GM21390 (cell line): Measurements from ENCODE around the gene ANKRD45.
"Not testable (repeated sequence)": the region's sequence is repeated elsewhere in the genome, so short reads cannot be mapped to it uniquely, and the experiment has no call there.

ENCODE experiments used
- ATAC-seq: cut with Tn5 transposase; IDR thresholded peaks from one replicate; pipeline ENCODE4 v1.9.1; 2021; ENCODE audit not compliant: unreplicated experiment

ANKRD45 gene

DNA sequence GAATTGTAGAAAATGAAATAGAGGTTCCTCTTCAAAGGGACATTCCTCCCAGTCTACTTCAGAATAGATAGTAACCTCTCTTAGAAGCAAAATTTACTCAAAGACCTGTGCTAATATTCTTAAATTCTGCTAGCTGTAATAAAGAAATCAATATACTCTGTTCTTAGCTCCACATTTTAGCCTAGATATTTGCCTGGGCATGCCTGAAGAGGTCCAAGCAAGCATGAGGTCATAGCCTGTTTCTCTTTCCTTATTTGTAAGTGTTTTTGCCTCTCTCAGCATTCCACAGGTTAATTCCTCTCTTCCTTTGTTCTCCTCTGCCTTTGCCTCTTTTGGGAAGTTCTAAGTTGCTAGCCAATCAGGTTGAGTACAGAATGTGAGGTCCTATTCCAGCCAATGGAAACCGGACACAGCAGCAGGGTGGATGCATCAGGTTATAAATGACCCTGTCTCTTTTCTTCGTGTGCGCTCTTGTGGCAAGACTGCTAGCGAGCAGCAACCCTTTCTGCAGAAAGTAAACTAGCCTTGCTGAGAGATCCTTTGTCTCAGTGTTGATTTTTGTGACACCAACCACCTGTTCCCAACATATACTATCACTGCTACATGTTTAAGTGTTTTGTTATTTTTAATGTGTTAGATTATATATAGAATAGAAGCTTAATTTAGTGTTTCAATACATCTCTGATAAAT lies 27.1 kb downstream of the ANKRD45 start:
- ATAC-seq, result not testable (repeated sequence)

- ATAC-seq, result no peak
Observed at GRCh38 chr1:173639102-173639501, 30.5 kb downstream of the ANKRD45 start.

- no peak for ATAC-seq
Observed at GRCh38 chr1:173638043-173639021, 31.3 kb downstream of the ANKRD45 start.

DNA sequence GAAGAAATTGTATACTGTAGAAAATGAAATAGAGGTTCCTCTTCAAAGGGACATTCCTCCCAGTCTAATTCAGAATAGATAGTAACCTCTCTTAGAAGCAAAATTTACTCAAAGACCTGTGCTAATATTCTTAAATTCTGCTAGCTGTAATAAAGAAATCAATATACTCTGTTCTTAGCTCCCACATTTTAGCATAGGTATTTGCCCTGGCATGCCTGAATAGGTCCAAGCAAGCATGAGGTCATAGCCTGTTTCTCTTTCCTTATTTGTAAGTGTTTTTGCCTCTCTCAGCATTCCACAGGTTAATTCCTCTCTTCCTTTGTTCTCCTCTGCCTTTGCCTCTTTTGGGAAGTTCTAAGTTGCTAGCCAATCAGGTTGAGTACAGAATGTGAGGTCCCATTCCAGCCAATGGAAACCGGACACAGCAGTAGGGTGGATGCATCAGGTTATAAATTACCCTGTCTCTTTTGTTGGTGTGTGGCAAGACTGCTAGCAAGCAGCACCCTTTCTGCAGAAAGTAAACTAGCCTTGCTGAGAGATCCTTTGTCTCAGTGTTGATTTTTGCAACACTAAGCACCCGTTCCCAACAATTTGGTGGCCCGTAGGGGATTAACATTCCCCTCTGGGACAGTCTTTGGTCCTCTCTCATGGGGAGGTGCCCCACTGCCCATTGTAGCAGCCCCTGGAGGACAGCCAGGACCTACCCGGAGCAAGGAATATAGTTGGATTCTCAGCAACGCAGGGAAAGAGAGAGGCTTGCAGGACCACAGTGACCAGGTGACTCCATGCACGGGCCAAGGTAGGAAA lies 32.2 kb downstream of the ANKRD45 start:
- ATAC-seq, result not testable (repeated sequence)

- ATAC-seq, result no peak
Observed at GRCh38 chr1:173635116-173635515, 34.5 kb downstream of the ANKRD45 start, which contains the start of gene TEX50. TSS of gene TEX50 (plus strand) at chr1:173635338. CDS start at chr1:173635522, 184 bp downstream.

- ATAC-seq, result no peak
Observed at GRCh38 chr1:173628888-173629287, 40.8 kb downstream of the ANKRD45 start.

- no peak for ATAC-seq
Observed at GRCh38 chr1:173627269-173627668, 42.4 kb downstream of the ANKRD45 start.

GRCh38 chr1:173616859-173617258 lies 52.8 kb downstream of the ANKRD45 start:
- no peak for ATAC-seq

GRCh38 chr1:173613086-173613485 lies 56.6 kb downstream of the ANKRD45 start:
- ATAC-seq, result not testable (repeated sequence)

DNA sequence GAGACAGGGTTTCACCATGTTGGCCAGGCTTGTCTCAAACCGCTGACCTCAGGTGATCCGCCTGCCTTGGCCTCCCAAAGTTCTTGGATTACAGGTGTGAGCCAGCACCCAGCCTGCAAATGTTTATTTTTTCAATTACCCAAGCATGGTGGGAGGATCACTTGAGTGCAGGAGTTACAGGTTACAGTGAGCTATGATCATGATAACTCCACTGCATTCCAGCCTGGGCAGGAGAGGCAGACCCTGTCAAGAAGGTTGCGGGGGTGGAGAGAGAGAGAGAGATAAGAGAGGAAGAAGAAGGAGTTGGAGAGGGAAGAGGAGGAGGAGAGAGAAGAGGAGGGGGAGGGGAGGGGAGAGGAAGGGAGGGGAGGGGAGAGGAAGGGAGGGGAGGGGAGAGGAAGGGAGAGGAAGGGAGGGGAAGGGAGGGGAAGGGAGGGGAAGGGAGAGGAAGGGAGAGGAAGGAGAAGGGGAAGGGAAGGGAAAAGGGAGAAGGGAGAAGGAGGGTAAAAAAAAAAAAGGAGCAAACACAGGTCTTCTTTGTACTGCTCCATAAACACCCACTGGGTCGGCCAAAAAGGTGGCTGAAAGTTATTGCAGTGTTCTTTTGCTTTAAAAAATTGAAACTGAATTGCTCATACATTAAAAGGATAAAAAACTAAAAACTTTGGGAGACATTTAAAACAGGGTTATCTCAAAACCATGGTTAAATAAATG lies 61.0 kb downstream of the ANKRD45 start:
- no peak for ATAC-seq

GRCh38 chr1:173603056-173603591 lies 66.5 kb downstream of the ANKRD45 start, which contains the start of gene SLC9C2:
TSS of gene SLC9C2 (minus strand) at chr1:173603072. CDS start at chr1:173601776, 1,296 bp downstream.
- no peak for ATAC-seq

GRCh38 chr1:173601588-173601987 lies 68.1 kb downstream of the ANKRD45 start:
- peak; percentile 81 for ATAC-seq

DNA sequence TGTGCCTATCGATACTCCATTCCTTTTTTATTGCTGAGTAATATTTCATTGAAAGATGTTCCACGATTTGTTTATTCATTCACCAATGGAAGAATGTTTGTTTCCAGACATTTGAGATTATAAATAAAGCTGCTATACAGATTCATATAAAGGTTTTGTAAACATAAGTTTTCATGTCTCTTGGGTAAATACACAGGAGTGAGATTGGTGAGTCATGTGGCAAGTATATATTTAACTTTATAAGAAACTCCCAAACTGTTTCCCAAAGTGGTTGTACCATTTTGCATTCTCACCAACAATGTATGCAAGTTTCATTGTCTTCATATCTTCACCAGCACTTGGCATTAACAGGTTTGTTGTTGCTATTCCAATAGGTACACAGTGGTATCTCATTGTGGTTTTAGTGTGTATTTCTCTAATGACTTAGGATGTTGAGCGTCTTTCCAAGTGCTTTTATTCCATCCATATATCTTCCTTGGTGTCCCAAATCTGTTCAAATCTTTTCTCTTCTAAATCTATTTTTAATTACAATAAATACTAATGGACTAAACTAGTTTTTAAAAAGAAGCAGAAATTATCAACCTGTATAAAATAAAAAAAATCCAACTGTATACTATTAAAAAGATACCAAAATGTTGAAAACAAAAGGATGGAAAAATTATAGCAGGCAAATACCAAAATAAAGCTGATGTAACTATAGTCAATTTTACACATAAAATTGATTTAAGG lies 73.4 kb downstream of the ANKRD45 start:
- ATAC-seq, result no peak

GRCh38 chr1:173591138-173591537 lies 78.5 kb downstream of the ANKRD45 start:
- not testable (repeated sequence) for ATAC-seq

DNA sequence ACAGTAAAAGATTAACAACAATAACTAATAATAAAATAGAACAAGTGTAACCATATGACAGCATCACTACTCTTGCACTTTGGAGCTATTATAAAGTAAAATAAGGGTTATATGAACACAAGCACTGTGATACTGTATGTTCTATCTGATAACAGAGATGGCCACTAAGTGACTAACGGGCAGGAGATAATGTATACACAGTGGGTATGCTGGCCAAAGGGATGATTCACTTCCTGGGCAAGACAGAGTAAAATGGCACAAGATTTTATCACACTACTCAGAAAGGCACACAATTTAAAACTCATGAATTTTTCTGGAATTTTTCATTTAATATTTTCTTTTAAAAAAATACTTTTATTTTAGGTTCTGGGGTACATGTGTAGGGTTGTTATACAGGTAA lies 79.1 kb downstream of the ANKRD45 start:
- ATAC-seq, result no peak

DNA sequence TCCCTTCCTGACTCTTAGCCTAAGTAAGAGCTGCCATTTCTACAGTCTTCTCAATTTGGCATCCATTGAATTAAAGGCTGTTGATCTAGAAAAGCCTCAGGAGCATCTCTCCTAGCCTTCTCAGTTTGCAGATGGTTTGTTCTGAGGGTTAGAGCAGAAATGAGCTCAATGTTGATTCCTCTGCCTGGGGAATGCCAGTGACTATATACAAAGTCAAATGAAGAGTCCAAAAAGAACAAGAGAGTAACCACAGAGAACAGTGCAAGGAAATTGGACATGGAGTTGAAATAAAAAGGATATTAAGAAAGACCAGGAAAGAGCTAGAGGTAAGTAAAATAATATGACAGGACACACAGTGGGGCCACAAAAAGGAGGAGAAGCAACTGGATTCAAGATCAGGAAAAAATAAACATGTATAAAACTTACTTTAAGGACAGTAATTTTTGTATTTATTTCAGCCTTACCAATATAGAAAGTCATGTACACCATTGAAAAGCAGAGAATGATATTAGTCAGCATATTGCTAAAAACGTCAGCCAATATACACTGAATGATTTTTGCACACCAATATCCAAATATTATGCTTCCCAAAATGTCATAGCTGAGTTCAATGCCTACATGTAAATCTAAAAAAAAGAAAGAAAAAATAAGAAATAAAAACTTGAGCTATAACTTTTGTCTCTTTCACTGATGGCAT lies 88.1 kb downstream of the ANKRD45 start:
- ATAC-seq, result no peak

DNA sequence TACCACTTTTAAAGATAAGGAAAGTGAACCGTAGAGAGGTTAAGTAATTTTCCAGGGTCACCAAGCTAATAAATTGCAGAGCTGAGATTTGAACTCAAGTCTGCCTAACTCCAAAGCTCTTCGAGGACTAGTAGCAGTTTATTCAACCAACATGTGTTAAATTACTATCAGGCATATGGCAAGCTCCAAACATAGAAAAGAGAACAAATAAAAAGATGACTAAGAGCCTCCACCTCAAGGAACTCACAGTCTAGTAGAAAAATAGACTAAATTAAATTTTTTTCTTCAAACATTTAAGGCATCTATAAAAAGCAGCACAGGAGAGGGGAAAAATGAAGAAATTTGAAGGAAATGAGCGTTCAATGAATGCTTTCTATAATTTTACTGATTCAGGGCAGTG lies 89.0 kb downstream of the ANKRD45 start:
- ATAC-seq, result no peak

- no peak for ATAC-seq
Observed at GRCh38 chr1:173580071-173580470, 89.6 kb downstream of the ANKRD45 start.

GRCh38 chr1:173573596-173573995 lies 96.1 kb downstream of the ANKRD45 start:
- no peak for ATAC-seq
